HepG2 (cell line): Measurements from ENCODE around the gene MIA3.

Experiments
- CBX5 ChIP-seq: sonication (generic); formaldehyde crosslinking; IDR thresholded peaks from 2 replicates; pipeline ENCODE4 v1.4.0; 2020; ENCODE audit warnings: missing genetic modification reagents, borderline replicate concordance
- CHD2 ChIP-seq: IDR thresholded peaks from 2 replicates; pipeline ENCODE4 v1.6.1; 2011; ENCODE audit warnings: low read depth, low read length, improper control_type of control experiment
- ISL2 ChIP-seq: sonication (generic); formaldehyde crosslinking; IDR thresholded peaks from 2 replicates; pipeline ENCODE4 v1.5.0; 2020; ENCODE audit warnings: missing genetic modification reagents
- SKIL ChIP-seq: sonication (generic); formaldehyde crosslinking; IDR thresholded peaks from 2 replicates; pipeline ENCODE4 v1.8.0; 2022; ENCODE audit warnings: missing genetic modification reagents, mild to moderate bottlenecking, moderate library complexity, borderline replicate concordance
- TF ChIP-seq, protein P1 (sequence below): sonication (generic); formaldehyde crosslinking; IDR thresholded peaks from 2 replicates; pipeline ENCODE4 v1.9.0; 2021; ENCODE audit warnings: missing genetic modification reagents, borderline replicate concordance

DNA sequence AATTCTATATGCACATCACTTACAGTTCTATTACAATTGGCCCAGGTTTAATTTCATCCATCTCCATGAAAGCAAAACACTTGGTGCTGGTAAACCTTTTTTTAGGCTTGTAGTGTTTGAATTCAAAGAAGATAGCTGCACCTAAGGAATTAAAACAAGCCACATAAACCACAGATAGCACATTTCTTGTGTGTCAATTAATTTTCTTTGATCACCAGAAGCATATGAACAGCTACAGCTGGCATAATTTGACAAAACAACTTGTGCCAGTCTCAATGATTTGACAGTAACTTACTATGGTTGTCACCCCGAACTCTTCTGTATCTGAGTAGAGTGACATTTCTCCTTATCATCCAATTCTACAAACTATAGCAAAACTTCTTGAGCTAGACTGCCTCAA is 52.2 kb downstream of the MIA3 start:
- no peak for TF ChIP-seq ISL2 (CRISPR knock-in tag)
- no peak for TF ChIP-seq CHD2
- TF ChIP-seq, protein P1, sequence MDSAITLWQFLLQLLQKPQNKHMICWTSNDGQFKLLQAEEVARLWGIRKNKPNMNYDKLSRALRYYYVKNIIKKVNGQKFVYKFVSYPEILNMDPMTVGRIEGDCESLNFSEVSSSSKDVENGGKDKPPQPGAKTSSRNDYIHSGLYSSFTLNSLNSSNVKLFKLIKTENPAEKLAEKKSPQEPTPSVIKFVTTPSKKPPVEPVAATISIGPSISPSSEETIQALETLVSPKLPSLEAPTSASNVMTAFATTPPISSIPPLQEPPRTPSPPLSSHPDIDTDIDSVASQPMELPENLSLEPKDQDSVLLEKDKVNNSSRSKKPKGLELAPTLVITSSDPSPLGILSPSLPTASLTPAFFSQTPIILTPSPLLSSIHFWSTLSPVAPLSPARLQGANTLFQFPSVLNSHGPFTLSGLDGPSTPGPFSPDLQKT, result no peak
- TF ChIP-seq CBX5 (CRISPR knock-in tag), result no peak
- no peak for TF ChIP-seq SKIL (CRISPR knock-in tag)
